Body of pancreas (tissue), 4 donors: ENCODE measurements around the gene TMEM135. TPM values are rescaled to one million over a fixed set of nuclear protein-coding genes. Genes with fewer than 3 reads are reported as not detected.

Source experiments
- ATAC-seq: fragments of 150-250 bp; one replicate; pipeline ENCODE4 v1.9.1; 2016
- DNase-seq, 4 donors: peaks; one replicate each; pipeline ENCODE4 v3.0.0-alpha.2; 2019
- H3K27ac ChIP-seq, 4 donors: fragments of 200-600 bp; sonication (generic); 1 replicate in 3 of 4; 2 replicates in 1 of 4; pipeline versions ENCODE4 v1.5.1 to v1.6.1; 2016 to 2019; ENCODE audit warnings: mild to moderate bottlenecking in 1 of 4, mixed read lengths in 1 of 4, moderate library complexity in 1 of 4
- H3K27me3 ChIP-seq, 2 donors: fragments of 200-600 bp; sonication (generic); one replicate each; pipeline ENCODE4 v1.6.0; 2016; ENCODE audit warnings: mild to moderate bottlenecking in 1 of 2
- H3K36me3 ChIP-seq, 2 donors: fragments of 200-600 bp; sonication (generic); replicated peaks in 1 of 2; 2 replicates each; pipeline ENCODE4 v1.5.1; 2016; ENCODE audit warnings: low read depth in 2 of 2; ENCODE audit not compliant: insufficient read depth in 1 of 2
- H3K4me1 ChIP-seq: fragments of 200-600 bp; sonication (generic); one replicate; pipeline ENCODE4 v1.6.0; 2016
- H3K4me3 ChIP-seq, 2 donors: fragments of 200-600 bp; sonication (generic); 1 replicate in 1 of 2; 2 replicates in 1 of 2; pipeline ENCODE4 v1.5.1; 2016 to 2019
- H3K9me3 ChIP-seq, 3 donors: fragments of 200-600 bp; sonication (generic); 1 replicate in 2 of 3; 2 replicates in 1 of 3; pipeline ENCODE4 v1.5.1; 2016
- POLR2A ChIP-seq, 3 donors: fragments of 450-650 bp; IDR thresholded peaks; one replicate each; pipeline ENCODE4 v1.6.1; 2016; ENCODE audit warnings: antibody characterized with exemption in 3 of 3, mild to moderate bottlenecking in 2 of 3
- WGBS, 2 donors: methylation state at CpG; one replicate each; pipeline ENCODE4 v1.1.5; 2017; 5-methylcytosine and 5-hydroxymethylcytosine counted together
- intact Hi-C: fragments of 100-400 bp; cut with DNase I; formaldehyde crosslinking; loops from one replicate; pipeline ENCODE4 v1.15.1; 2023
- total RNA-seq, 2 donors: library from RNA; depleted of rRNA; stranded (reverse); fragments of >200 nt; gene quantifications; one replicate each; pipeline ENCODE4 v1.1.0, GENCODE V29; 2016
- TF ChIP-seq, protein P1 (sequence below), 7 experiments: fragments of 450-650 bp in 4 of 7; fragments of 200-600 bp in 3 of 7; sonication (generic) in 3 of 7; IDR thresholded peaks; one replicate each; pipeline ENCODE4 v1.5.1; 2016 to 2019; ENCODE audit warnings: antibody characterized with exemption in 7 of 7

The TMEM135 gene
- total RNA-seq = 10 to 100 TPM; 11.2 to 20.1 TPM

DNA sequence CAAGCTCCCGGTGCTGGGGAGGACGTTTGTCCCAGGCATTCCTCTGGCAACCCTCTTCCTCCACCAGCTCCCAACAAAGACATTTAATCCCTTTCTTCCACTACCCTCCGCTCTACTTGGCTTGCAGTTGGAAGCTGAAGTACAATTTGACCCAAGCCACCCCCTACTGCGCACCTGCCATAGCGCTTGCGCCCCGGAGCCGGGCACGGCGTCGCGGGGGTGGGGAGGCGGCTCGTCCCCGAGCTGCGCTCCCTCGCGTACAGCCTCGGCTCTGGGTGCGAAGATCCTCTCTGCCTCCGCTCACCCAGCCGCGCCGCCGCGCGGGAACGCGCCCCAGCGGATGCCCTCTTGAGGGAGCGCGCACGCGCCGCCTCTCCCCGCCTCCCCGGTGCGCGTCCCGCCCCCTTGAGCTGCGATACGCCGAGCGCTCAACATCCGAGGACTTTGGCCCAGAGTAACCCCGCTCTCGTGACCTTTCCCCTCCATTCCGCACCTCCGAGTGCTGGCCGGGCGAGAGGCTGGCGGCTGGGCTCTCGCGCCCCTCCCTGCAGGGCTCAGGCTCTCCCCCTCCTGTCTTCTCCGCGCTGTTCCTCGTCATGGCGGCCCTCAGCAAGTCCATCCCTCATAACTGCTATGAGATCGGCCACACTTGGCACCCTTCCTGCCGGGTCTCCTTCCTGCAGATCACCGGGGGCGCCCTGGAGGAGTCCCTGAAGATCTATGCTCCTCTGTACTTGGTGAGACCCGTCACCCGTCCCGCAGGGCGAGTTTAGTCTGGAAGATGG, at the start of gene TMEM135:
Gene TMEM135, plus strand, starts transcription at position 485 of the 785 bp plus-strand sequence. Its CDS starts 112 bp downstream, at position 597.
- WGBS, 2 donors = 0% methylated on average over 11 to 66 of the region's 66 CpGs
- Histone ChIP-seq H3K4me3 (peak within 1 kb of the TSS; percentile 33 to 90), H3K4me1 (peaks cover 27% of the 10 kb centered on the region), H3K36me3 (no peaks in the 10 kb centered on the region), H3K9me3 (no peaks in the 10 kb centered on the region), H3K27ac (peak within 1 kb of the TSS; percentile 84 to 90 (median 84)), H3K27me3 (no peaks in the 10 kb centered on the region)
- DNase-seq (peak; percentile 91 to 95 (median 94)), ATAC-seq (peak; percentile 97)
- intact Hi-C loops = no loop called here
- peak; percentile 58 to 76 (median 76) for TF ChIP-seq POLR2A (IDR thresholded peaks at IDR 0.05)
- TF ChIP-seq, protein P1, sequence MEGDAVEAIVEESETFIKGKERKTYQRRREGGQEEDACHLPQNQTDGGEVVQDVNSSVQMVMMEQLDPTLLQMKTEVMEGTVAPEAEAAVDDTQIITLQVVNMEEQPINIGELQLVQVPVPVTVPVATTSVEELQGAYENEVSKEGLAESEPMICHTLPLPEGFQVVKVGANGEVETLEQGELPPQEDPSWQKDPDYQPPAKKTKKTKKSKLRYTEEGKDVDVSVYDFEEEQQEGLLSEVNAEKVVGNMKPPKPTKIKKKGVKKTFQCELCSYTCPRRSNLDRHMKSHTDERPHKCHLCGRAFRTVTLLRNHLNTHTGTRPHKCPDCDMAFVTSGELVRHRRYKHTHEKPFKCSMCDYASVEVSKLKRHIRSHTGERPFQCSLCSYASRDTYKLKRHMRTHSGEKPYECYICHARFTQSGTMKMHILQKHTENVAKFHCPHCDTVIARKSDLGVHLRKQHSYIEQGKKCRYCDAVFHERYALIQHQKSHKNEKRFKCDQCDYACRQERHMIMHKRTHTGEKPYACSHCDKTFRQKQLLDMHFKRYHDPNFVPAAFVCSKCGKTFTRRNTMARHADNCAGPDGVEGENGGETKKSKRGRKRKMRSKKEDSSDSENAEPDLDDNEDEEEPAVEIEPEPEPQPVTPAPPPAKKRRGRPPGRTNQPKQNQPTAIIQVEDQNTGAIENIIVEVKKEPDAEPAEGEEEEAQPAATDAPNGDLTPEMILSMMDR (IDR thresholded peaks at IDR 0.05) = peak in 3 of 7 experiments; percentile 2 to 18 (median 7)

DNA sequence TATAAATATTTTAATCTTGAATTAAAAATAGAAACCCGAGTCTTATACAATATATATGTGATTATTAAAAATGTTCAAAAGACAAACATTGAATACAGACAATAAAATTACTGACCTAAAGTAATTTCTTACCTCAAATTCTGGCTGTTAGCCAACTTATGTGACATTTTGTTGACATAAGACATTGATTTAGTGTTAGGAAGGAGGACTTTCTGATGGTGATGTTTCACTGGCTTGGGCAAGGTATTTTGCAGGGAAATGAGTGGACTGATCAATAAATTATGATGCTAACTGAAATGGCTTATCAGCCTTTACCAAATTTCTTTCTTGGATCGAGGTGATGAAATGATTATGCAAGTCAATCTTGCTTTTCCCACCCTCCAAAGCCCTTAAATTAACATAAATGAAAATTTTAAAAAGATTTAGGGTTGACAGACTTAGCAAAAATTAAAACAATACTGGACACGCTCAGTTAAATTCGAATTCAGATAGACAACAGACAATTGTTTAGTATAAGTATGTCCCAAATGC, 49.3 kb upstream of the TMEM135 start:
- H3K4me1 ChIP-seq = no peaks in the 10 kb centered on the region
- 39 to 44% methylated on average over 4 of the region's 4 CpGs for WGBS, 2 donors
- H3K36me3 ChIP-seq = no peaks in the 10 kb centered on the region
- DNase-seq = no peak
- ATAC-seq = peak; percentile 21
- intact Hi-C loops = no loop called here
- no peaks in the 10 kb centered on the region for H3K27me3 ChIP-seq
- no peak overlapping the region for H3K27ac ChIP-seq
- TF ChIP-seq, protein P1 (IDR thresholded peaks at IDR 0.05) = no peak
- no peak for TF ChIP-seq POLR2A (IDR thresholded peaks at IDR 0.05)
- no peaks in the 10 kb centered on the region for H3K9me3 ChIP-seq
- H3K4me3 ChIP-seq = no peak overlapping the region

DNA sequence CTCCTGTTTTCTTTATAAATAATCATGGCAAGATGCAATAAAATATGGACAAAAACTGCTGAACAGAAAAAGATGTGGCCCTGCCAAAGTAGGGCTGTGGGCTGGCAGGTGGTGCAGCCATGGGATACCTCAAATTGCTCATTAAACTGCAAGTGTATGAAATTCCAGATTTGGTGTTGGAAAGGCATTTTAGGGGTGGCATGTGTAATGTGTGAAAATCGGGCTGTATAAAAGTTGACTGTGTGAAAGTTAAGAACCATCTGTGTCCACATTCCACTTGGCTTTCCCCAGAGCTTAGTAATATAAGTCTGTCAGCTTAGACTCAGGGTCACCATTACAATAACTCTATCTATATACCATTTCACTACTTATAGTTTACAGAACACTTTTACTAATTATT, 47.7 kb upstream of the TMEM135 start:
- 40 to 53% methylated on average over 1 of the region's 1 CpG for WGBS, 2 donors
- Histone ChIP-seq H3K27me3 (no peaks in the 10 kb centered on the region), H3K27ac (no peak overlapping the region), H3K4me1 (no peaks in the 10 kb centered on the region), H3K4me3 (no peak overlapping the region), H3K9me3 (no peaks in the 10 kb centered on the region), H3K36me3 (no peaks in the 10 kb centered on the region)
- no peak for ATAC-seq
- no peak for DNase-seq
- intact Hi-C loops = no loop called here
- TF ChIP-seq POLR2A (IDR thresholded peaks at IDR 0.05) = no peak
- TF ChIP-seq, protein P1 (IDR thresholded peaks at IDR 0.05) = no peak

DNA sequence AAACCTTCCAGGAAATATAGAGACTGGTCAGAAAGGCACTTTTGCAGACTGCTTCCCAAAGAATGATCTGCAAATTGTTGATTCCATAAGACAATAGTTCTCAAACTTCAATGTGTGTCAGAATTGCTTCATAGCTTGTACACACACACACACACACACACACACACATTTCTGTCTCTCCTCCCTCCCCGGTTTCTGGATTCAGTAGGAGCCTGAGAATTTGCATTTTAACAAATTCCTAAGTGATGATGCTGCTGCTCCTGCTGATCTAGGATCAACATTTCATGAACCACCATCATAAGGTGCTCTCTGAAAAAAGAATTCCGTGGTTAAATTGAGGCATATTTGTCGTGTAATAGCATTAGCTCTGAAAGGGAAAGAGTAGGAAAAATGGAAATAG, 47.2 kb upstream of the TMEM135 start:
- ATAC-seq = no peak
- intact Hi-C loops = no loop called here

More for the DNA sequence above, 47.2 kb upstream of the TMEM135 start:
- Histone ChIP-seq H3K36me3 (no peaks in the 10 kb centered on the region), H3K4me3 (no peak overlapping the region), H3K27me3 (no peaks in the 10 kb centered on the region), H3K27ac (no peak overlapping the region), H3K9me3 (no peaks in the 10 kb centered on the region), H3K4me1 (no peaks in the 10 kb centered on the region)
- DNase-seq = no peak
- TF ChIP-seq, protein P1 (IDR thresholded peaks at IDR 0.05) = no peak
- TF ChIP-seq POLR2A (IDR thresholded peaks at IDR 0.05) = no peak
- WGBS, 2 donors = 75 to 79% methylated on average over 3 of the region's 3 CpGs
